Immature natural killer cell (primary cell): ENCODE results near the gene CAP2. TPM values are rescaled to one million over a fixed set of nuclear protein-coding genes. Genes with fewer than 3 reads are reported as not detected.
"Not testable (repeated sequence)": the region's sequence is repeated elsewhere in the genome, so short reads cannot be mapped to it uniquely, and the experiment has no call there.

ENCODE experiments used
- DNase-seq, 3 donors: peaks; one replicate each; pipeline ENCODE4 v3.0.0; 2022; ENCODE audit warnings: mixed read lengths in 1 of 3
- H3K27ac Mint-ChIP-seq, 6 donors: one replicate each; pipeline ENCODE4 v1.8.0; 2020; ENCODE audit warnings: mixed read lengths in 6 of 6, mild to moderate bottlenecking in 5 of 6, inconsistent platforms in 4 of 6, moderate library complexity in 3 of 6
- H3K27me3 Mint-ChIP-seq, 3 donors: one replicate each; pipeline ENCODE4 v1.8.0; 2020 to 2021; ENCODE audit warnings: low read depth in 3 of 3, mild to moderate bottlenecking in 3 of 3, mixed read lengths in 3 of 3, moderate library complexity in 3 of 3, inconsistent platforms in 1 of 3
- H3K36me3 Mint-ChIP-seq, 3 donors: one replicate each; pipeline ENCODE4 v1.8.0; 2020; ENCODE audit warnings: mixed read lengths in 3 of 3, inconsistent platforms in 2 of 3, mild to moderate bottlenecking in 2 of 3
- H3K4me1 Mint-ChIP-seq, 2 donors: one replicate each; pipeline ENCODE4 v1.8.0; 2020; ENCODE audit warnings: inconsistent platforms in 2 of 2, mild to moderate bottlenecking in 2 of 2, mixed read lengths in 2 of 2, moderate library complexity in 1 of 2
- H3K4me3 Mint-ChIP-seq, 5 donors: one replicate each; pipeline ENCODE4 v1.8.0; 2020; ENCODE audit warnings: mild to moderate bottlenecking in 5 of 5, mixed read lengths in 5 of 5, inconsistent platforms in 3 of 5, moderate library complexity in 3 of 5
- H3K9me3 Mint-ChIP-seq, 6 donors: one replicate each; pipeline ENCODE4 v1.8.0; 2020; ENCODE audit warnings: mild to moderate bottlenecking in 6 of 6, mixed read lengths in 6 of 6, inconsistent platforms in 4 of 6, moderate library complexity in 3 of 6
- polyA plus RNA-seq, 3 donors: library from polyadenylated mRNA; unstranded; fragments of 300-500 nt; fragmentation: Illumina TruSeq; gene quantifications; one replicate each; pipeline ENCODE4 v1.2.3, GENCODE V29; 2021

CAP2 gene
- polyA plus RNA-seq, 3 donors from 2014 or later: not detected

- peaks cover 0 to 4% (median 2%) of the 10 kb centered on the region in 3 donors for H3K27me3 Mint-ChIP-seq
- H3K9me3 Mint-ChIP-seq: no peaks in the 10 kb centered on the region
- no peaks in the 10 kb centered on the region for H3K36me3 Mint-ChIP-seq
Observed at GRCh38 chr6:17381424-17382147, 11.8 kb upstream of the CAP2 start.

GRCh38 chr6:17385660-17386059 lies 7.7 kb upstream of the CAP2 start:
- Mint-ChIP-seq H3K4me3 (no peak overlapping the region), H3K27ac (no peak overlapping the region), H3K27me3 (peaks cover 2 to 8% (median 2%) of the 10 kb centered on the region in 3 donors), H3K36me3 (no peaks in the 10 kb centered on the region), H3K4me1 (no peaks in the 10 kb centered on the region), H3K9me3 (no peaks in the 10 kb centered on the region)
- no peak for DNase-seq

More at GRCh38 chr6:17381424-17382147, 11.8 kb upstream of the CAP2 start:
- DNase-seq: no peak
- Mint-ChIP-seq H3K4me3 (no peak overlapping the region), H3K27ac (no peak overlapping the region), H3K4me1 (no peaks in the 10 kb centered on the region)

GRCh38 chr6:17388365-17388764 lies 5.0 kb upstream of the CAP2 start:
- peaks cover 0 to 2% of the 10 kb centered on the region in 2 donors for H3K4me1 Mint-ChIP-seq
- no peak for DNase-seq
- no peak overlapping the region for H3K27ac Mint-ChIP-seq
- H3K9me3 Mint-ChIP-seq: no peaks in the 10 kb centered on the region
- H3K4me3 Mint-ChIP-seq: no peak overlapping the region
- H3K27me3 Mint-ChIP-seq: peaks cover 11 to 17% (median 14%) of the 10 kb centered on the region in 3 donors
- H3K36me3 Mint-ChIP-seq: no peaks in the 10 kb centered on the region

GRCh38 chr6:17389274-17389847 lies 4.0 kb upstream of the CAP2 start:
- no peak for DNase-seq
- H3K9me3 Mint-ChIP-seq: no peaks in the 10 kb centered on the region
- H3K4me1 Mint-ChIP-seq: peaks cover 4 to 6% of the 10 kb centered on the region in 2 donors
- H3K27me3 Mint-ChIP-seq: peaks cover 12 to 22% (median 16%) of the 10 kb centered on the region in 3 donors
- no peak overlapping the region for H3K27ac Mint-ChIP-seq
- no peaks in the 10 kb centered on the region for H3K36me3 Mint-ChIP-seq
- no peak overlapping the region for H3K4me3 Mint-ChIP-seq

- no peak overlapping the region for H3K4me3 Mint-ChIP-seq
- H3K36me3 Mint-ChIP-seq: no peaks in the 10 kb centered on the region
- peaks cover 6 to 7% of the 10 kb centered on the region in 2 donors for H3K4me1 Mint-ChIP-seq
- H3K27me3 Mint-ChIP-seq: peaks cover 16 to 24% (median 19%) of the 10 kb centered on the region in 3 donors
- no peak for DNase-seq
- no peak overlapping the region for H3K27ac Mint-ChIP-seq
- H3K9me3 Mint-ChIP-seq: peaks cover 0 to 2% (median 0%) of the 10 kb centered on the region in 6 donors
Observed at GRCh38 chr6:17390276-17390675, 3.1 kb upstream of the CAP2 start.

- H3K27me3 Mint-ChIP-seq: peaks cover 19 to 24% (median 19%) of the 10 kb centered on the region in 3 donors
- no peak for DNase-seq
- peaks cover 6 to 7% of the 10 kb centered on the region in 2 donors for H3K4me1 Mint-ChIP-seq
- H3K36me3 Mint-ChIP-seq: no peaks in the 10 kb centered on the region
- H3K27ac Mint-ChIP-seq: no peak overlapping the region
- H3K9me3 Mint-ChIP-seq: peaks cover 0 to 2% (median 0%) of the 10 kb centered on the region in 6 donors
- H3K4me3 Mint-ChIP-seq: no peak overlapping the region
Observed at GRCh38 chr6:17391976-17392375, 1.4 kb upstream of the CAP2 start.

- Mint-ChIP-seq H3K4me1 (peaks cover 6 to 7% of the 10 kb centered on the region in 2 donors), H3K27ac (no peak overlapping the region), H3K36me3 (no peaks in the 10 kb centered on the region), H3K27me3 (peaks cover 23 to 24% (median 23%) of the 10 kb centered on the region in 3 donors), H3K9me3 (peaks cover 0 to 2% (median 0%) of the 10 kb centered on the region in 6 donors), H3K4me3 (peak overlapping the region; percentile 35 to 73 (median 50))
- no peak for DNase-seq
Observed at GRCh38 chr6:17393892-17394631, 667 bp downstream of the CAP2 start.

GRCh38 chr6:17395112-17395511 lies 1.7 kb downstream of the CAP2 start:
- Mint-ChIP-seq H3K4me3 (no peak overlapping the region), H3K9me3 (peaks cover 0 to 2% (median 0%) of the 10 kb centered on the region in 6 donors), H3K4me1 (peaks cover 6 to 7% of the 10 kb centered on the region in 2 donors)

GRCh38 chr6:17396256-17396655 lies 2.9 kb downstream of the CAP2 start:
- no peak overlapping the region for H3K27ac Mint-ChIP-seq
- H3K36me3 Mint-ChIP-seq: no peaks in the 10 kb centered on the region
- peaks cover 0 to 2% (median 0%) of the 10 kb centered on the region in 6 donors for H3K9me3 Mint-ChIP-seq
- H3K27me3 Mint-ChIP-seq: peaks cover 21 to 24% (median 24%) of the 10 kb centered on the region in 3 donors
- no peak overlapping the region for H3K4me3 Mint-ChIP-seq
- DNase-seq: no peak
- peaks cover 6 to 7% of the 10 kb centered on the region in 2 donors for H3K4me1 Mint-ChIP-seq

More at GRCh38 chr6:17395112-17395511, 1.7 kb downstream of the CAP2 start:
- H3K36me3 Mint-ChIP-seq: no peaks in the 10 kb centered on the region
- no peak for DNase-seq
- H3K27me3 Mint-ChIP-seq: peaks cover 23 to 24% (median 24%) of the 10 kb centered on the region in 3 donors
- no peak overlapping the region for H3K27ac Mint-ChIP-seq

- Mint-ChIP-seq H3K4me1 (peaks cover 6 to 7% of the 10 kb centered on the region in 2 donors), H3K9me3 (peaks cover 0 to 2% (median 0%) of the 10 kb centered on the region in 6 donors), H3K27ac (no peak overlapping the region), H3K4me3 (no peak overlapping the region), H3K27me3 (peaks cover 14 to 21% (median 18%) of the 10 kb centered on the region in 3 donors), H3K36me3 (no peaks in the 10 kb centered on the region)
- DNase-seq: no peak
Observed at GRCh38 chr6:17397764-17398194, 4.4 kb downstream of the CAP2 start.

- not testable (repeated sequence) for H3K9me3 Mint-ChIP-seq, H3K4me3 Mint-ChIP-seq, H3K36me3 Mint-ChIP-seq, DNase-seq, H3K4me1 Mint-ChIP-seq, H3K27me3 Mint-ChIP-seq, H3K27ac Mint-ChIP-seq
Observed at GRCh38 chr6:17405181-17405943, 12.0 kb downstream of the CAP2 start.

GRCh38 chr6:17405944-17406245 lies 12.5 kb downstream of the CAP2 start:
- no peak overlapping the region for H3K4me3 Mint-ChIP-seq
- no peaks in the 10 kb centered on the region for H3K4me1 Mint-ChIP-seq
- no peaks in the 10 kb centered on the region for H3K36me3 Mint-ChIP-seq
- H3K27me3 Mint-ChIP-seq: peaks cover 0 to 9% (median 3%) of the 10 kb centered on the region in 3 donors
- H3K27ac Mint-ChIP-seq: no peak overlapping the region
- DNase-seq: no peak
- H3K9me3 Mint-ChIP-seq: peaks cover 0 to 4% (median 0%) of the 10 kb centered on the region in 6 donors

GRCh38 chr6:17408081-17408480 lies 14.7 kb downstream of the CAP2 start:
- peaks cover 0 to 7% (median 1%) of the 10 kb centered on the region in 6 donors for H3K9me3 Mint-ChIP-seq

More at GRCh38 chr6:17408081-17408480, 14.7 kb downstream of the CAP2 start:
- Mint-ChIP-seq H3K27ac (no peak overlapping the region), H3K4me3 (no peak overlapping the region), H3K27me3 (peaks cover 0 to 7% (median 3%) of the 10 kb centered on the region in 3 donors), H3K4me1 (no peaks in the 10 kb centered on the region), H3K36me3 (no peaks in the 10 kb centered on the region)
- DNase-seq: no peak
